B cell (primary cell): Measurements from ENCODE around the gene ARG1. TPM values are rescaled to one million over a fixed set of nuclear protein-coding genes. Genes with fewer than 3 reads are reported as not detected.
A peak's percentile ranks its signal among the peaks of the same experiment; 100 is the strongest.

Experiments
- ATAC-seq: fragments of 200-7000 bp; cut with Tn5 transposase; one replicate; pipeline ENCODE4 v1.10.0; 2021; ENCODE audit warnings: low read depth, mild to moderate bottlenecking, moderate number of reproducible peaks, moderate library complexity
- CTCF ChIA-PET: fragments of 350-600 bp; sonication (Branson Sonifier 250); formaldehyde crosslinking; loops from one replicate; lab custom pipeline; 2021; ENCODE audit warnings: antibody characterized with exemption, inconsistent platforms; lab: Charles Lee
- POLR2A ChIA-PET: fragments of 350-600 bp; sonication (Branson Sonifier 250); formaldehyde crosslinking; loops from one replicate; lab custom pipeline; 2021; ENCODE audit warnings: antibody characterized with exemption; lab: Charles Lee
- DNase-seq: peaks from one replicate; pipeline ENCODE4 v3.0.0; 2013
- H2AFZ ChIP-seq: 2 replicates; pipeline ENCODE4 v1.6.1; 2012; ENCODE audit warnings: mild to moderate bottlenecking, low read depth, low read length; ENCODE audit not compliant: insufficient read depth, poor library complexity, severe bottlenecking
- H3K27ac ChIP-seq, 2 donors: 1 replicate in 1 of 2; 2 replicates in 1 of 2; pipeline ENCODE4 v1.5.1; 2012 to 2013; ENCODE audit warnings: low read length in 2 of 2, mild to moderate bottlenecking in 2 of 2, moderate library complexity in 1 of 2
- H3K27me3 ChIP-seq, 4 experiments: fragments of 200-600 bp in 1 of 4; sonication (generic) in 1 of 4; replicated peaks in 1 of 4; 1 replicate in 2 of 4; 2 replicates in 2 of 4; pipeline versions ENCODE4 v1.6.1 to v1.7.0; 2013 to 2016; ENCODE audit warnings: low read length in 3 of 4, mild to moderate bottlenecking in 2 of 4, mixed read lengths in 1 of 4, moderate library complexity in 1 of 4; ENCODE audit not compliant: insufficient read depth in 4 of 4, control insufficient read depth in 3 of 4; ENCODE audit errors: control extremely low read depth in 1 of 4
- H3K36me3 ChIP-seq, 2 experiments: replicated peaks in 1 of 2; 1 replicate in 1 of 2; 2 replicates in 1 of 2; pipeline versions ENCODE4 v1.6.1 to v1.7.1; 2013; ENCODE audit warnings: low read length in 1 of 2; ENCODE audit not compliant: insufficient read depth in 2 of 2, control insufficient read depth in 1 of 2; ENCODE audit errors: control extremely low read depth in 1 of 2, extremely low read depth in 1 of 2
- H3K4me1 ChIP-seq, 2 donors: fragments of 200-600 bp in 1 of 2; sonication (generic) in 1 of 2; 1 replicate in 1 of 2; 2 replicates in 1 of 2; pipeline versions ENCODE4 v1.5.1 to v1.6.1; 2013 to 2017; ENCODE audit warnings: low read length in 2 of 2; ENCODE audit not compliant: control insufficient read depth in 2 of 2, insufficient read depth in 2 of 2
- H3K4me2 ChIP-seq: replicated peaks from 2 replicates; pipeline ENCODE3; 2012; ENCODE audit warnings: mild to moderate bottlenecking, low read depth, low read length; ENCODE audit not compliant: poor library complexity, severe bottlenecking
- H3K4me3 ChIP-seq, 5 experiments: fragments of 200-600 bp in 1 of 5; sonication (generic) in 1 of 5; 1 replicate in 3 of 5; 2 replicates in 2 of 5; pipeline versions ENCODE4 v1.5.1 to v1.7.0; 2011 to 2016; ENCODE audit warnings: low read length in 4 of 5, mild to moderate bottlenecking in 4 of 5, low read depth in 2 of 5, control low read depth in 1 of 5, moderate library complexity in 1 of 5; ENCODE audit not compliant: insufficient read depth in 1 of 5; ENCODE audit errors: control extremely low read depth in 1 of 5, extremely low read depth in 1 of 5
- H3K79me2 ChIP-seq: fragments of 200-600 bp; sonication (generic); one replicate; pipeline ENCODE4 v1.6.0; 2016; ENCODE audit warnings: low read length; ENCODE audit not compliant: control insufficient read depth, insufficient read depth
- H3K9ac ChIP-seq: fragments of 200-600 bp; sonication (generic); 2 replicates; pipeline ENCODE4 v1.6.1; 2017; ENCODE audit warnings: mild to moderate bottlenecking, low read length, moderate library complexity
- H3K9me3 ChIP-seq, 3 donors: one replicate each; pipeline versions ENCODE4 v1.6.1 to v1.7.1; 2013; ENCODE audit warnings: low read length in 2 of 3; ENCODE audit not compliant: control insufficient read depth in 2 of 3, insufficient read depth in 1 of 3; ENCODE audit errors: control extremely low read depth in 1 of 3
- H4K20me1 ChIP-seq: 2 replicates; pipeline ENCODE4 v1.6.0; 2012; ENCODE audit warnings: mild to moderate bottlenecking, low read length; ENCODE audit not compliant: insufficient read depth, control insufficient read depth, poor library complexity, severe bottlenecking
- H3K27ac Mint-ChIP-seq: one replicate; pipeline ENCODE4 v1.8.0; 2021; ENCODE audit warnings: mixed read lengths
- H3K27me3 Mint-ChIP-seq: one replicate; pipeline ENCODE4 v1.8.0; 2021; ENCODE audit warnings: mixed read lengths
- H3K4me1 Mint-ChIP-seq: one replicate; pipeline ENCODE4 v1.8.0; 2021; ENCODE audit warnings: mixed read lengths
- H3K4me3 Mint-ChIP-seq: one replicate; pipeline ENCODE4 v1.8.0; 2021; ENCODE audit warnings: mixed read lengths
- H3K9me3 Mint-ChIP-seq: one replicate; pipeline ENCODE4 v1.8.0; 2022; ENCODE audit warnings: mixed read lengths; ENCODE audit not compliant: insufficient read depth
- CTCF ChIP-seq: fragments of 200-600 bp; IDR thresholded peaks from one replicate; pipeline ENCODE4 v1.8.0; 2022; ENCODE audit warnings: antibody characterized with exemption, mild to moderate bottlenecking
- EZH2 ChIP-seq: IDR thresholded peaks from 2 replicates; pipeline ENCODE4 v1.6.1; 2012; ENCODE audit warnings: borderline replicate concordance, low read depth, mild to moderate bottlenecking, moderate library complexity, low read length; ENCODE audit not compliant: insufficient read depth, poor library complexity, severe bottlenecking
- WGBS: methylation state at CpG from one replicate; pipeline ENCODE4 v1.1.5; 2013; ENCODE audit warnings: missing lambda C conversion rate; ENCODE audit not compliant: insufficient coverage; 5-methylcytosine and 5-hydroxymethylcytosine counted together
- intact Hi-C: fragments of 100-400 bp; cut with micrococcal nuclease; formaldehyde crosslinking; loops from one replicate; pipeline ENCODE4 v1.10.0; 2022
- polyA plus RNA-seq: library from polyadenylated mRNA; depleted of rRNA; stranded (reverse); fragments of >200 nt; gene quantifications from 2 replicates; pipeline ENCODE4 v1.2.3, GENCODE V29; 2012
- total RNA-seq, 2 donors: library from RNA; stranded (reverse); fragments of 120-200 nt in 1 of 2; gene quantifications; 1 replicate in 1 of 2; 2 replicates in 1 of 2; pipeline versions ENCODE4 v1.2.3 to v1.2.4, GENCODE V29; 2013 to 2022

The ARG1 gene
- total and polyA plus RNA-seq, 2 donors (not counting 1 experiment from before 2014, with no cell fraction given) = not detected

DNA sequence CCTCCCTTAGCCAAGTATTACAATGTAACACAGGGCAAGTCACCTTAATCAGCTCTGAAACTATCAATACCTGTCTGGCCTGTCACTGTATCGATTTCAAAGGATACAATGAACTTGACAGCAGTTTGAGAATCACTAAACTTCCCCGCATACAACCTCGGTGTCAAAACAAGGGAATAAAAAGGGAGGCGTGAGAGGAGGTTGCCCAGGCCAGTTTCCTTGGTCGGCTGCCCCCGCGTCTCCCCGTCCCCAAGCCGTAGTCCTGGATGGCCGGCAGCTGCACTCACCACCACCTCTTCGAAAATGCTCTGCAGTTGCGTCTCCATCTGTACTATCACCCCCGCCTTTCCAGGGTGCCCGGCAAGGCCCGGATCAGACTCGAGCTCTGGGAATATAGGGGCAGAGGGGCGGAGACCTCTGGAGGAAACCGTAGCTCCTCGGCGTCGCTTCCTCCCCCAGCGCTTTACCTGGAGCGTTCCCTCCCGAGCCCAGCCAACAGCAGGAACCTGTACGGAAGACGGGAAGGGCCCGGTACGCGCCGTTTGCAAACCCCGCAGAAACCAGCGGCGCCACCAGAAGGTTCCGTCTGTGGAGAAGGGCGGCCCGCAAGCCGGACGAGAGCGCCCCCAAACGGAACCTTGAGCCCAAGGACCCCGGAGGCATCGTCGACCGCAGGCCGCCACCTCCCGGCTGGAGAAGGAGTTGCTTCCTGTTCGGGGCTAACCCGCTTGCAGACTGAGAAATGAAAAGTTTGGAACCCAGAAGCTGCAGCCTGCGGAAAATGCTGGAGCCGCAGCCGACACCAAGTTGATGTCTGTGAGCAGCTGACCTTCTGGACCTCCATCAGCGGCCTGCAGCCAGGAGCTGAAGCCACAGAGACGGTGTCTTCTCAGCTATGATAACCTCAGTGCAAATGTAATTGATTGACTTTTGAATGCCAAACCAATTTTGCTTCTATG lies 55.0 kb downstream of the ARG1 start, which contains the start of gene MED23:
Gene MED23, minus strand, starts transcription at position 519 of the 959 bp plus-strand sequence. Its CDS starts 193 bp downstream, at position 326.
- no peaks in the 10 kb centered on the region for H3K9me3 Mint-ChIP-seq
- DNase-seq = peak; percentile 97
- H3K27ac Mint-ChIP-seq = peak within 1 kb of the TSS; percentile 94
- peak within 1 kb of the TSS; percentile 58 to 71 for H3K27ac ChIP-seq
- peaks cover 9 to 11% of the 10 kb centered on the region in 2 donors for H3K4me1 ChIP-seq
- H3K4me3 Mint-ChIP-seq = peak within 1 kb of the TSS; percentile 98
- peak within 1 kb of the TSS; percentile 98 for H2AFZ ChIP-seq
- H3K4me1 Mint-ChIP-seq = peaks cover 25% of the 10 kb centered on the region
- peak within 1 kb of the TSS; percentile 87 for H3K9ac ChIP-seq
- no peaks in the 10 kb centered on the region for H3K27me3 ChIP-seq
- intact Hi-C loops = loop anchor here (1.0 to 10.0 kb wide), 7 partner anchors 55 to 743 kb away; partner anchors contain the start of genes AKAP7 and ENPP1
- WGBS = 1% methylated on average over 50 of the region's 53 CpGs
- peaks cover 13 to 19% of the 10 kb centered on the region in 2 experiments for H3K36me3 ChIP-seq
- H3K4me2 ChIP-seq = peak within 1 kb of the TSS; percentile 74
- no peaks in the 10 kb centered on the region for H3K9me3 ChIP-seq
- peaks cover under 1% of the 10 kb centered on the region for H3K27me3 Mint-ChIP-seq
- ChIA-PET POLR2A (interaction anchor here (0.6 to 0.9 kb wide), 4 partner anchors 8 to 548 kb away, joined by 3 to 9 read pairs (median 4); no protein-coding TSS in a partner anchor), CTCF (interaction anchor here (0.6 to 3.3 kb wide), 31 partner anchors 9 to 1619 kb away, joined by 3 to 15 read pairs (median 4); partner anchors contain the start of gene ENPP3)
- H3K4me3 ChIP-seq = peak within 1 kb of the TSS; percentile 82 to 95 (median 87)
- H4K20me1 ChIP-seq = no peaks in the 10 kb centered on the region
- peaks cover 26% of the 10 kb centered on the region for H3K79me2 ChIP-seq
- peak; percentile 97 for ATAC-seq
- no peak for TF ChIP-seq EZH2
- TF ChIP-seq CTCF = peak; percentile 97
